ENCODE data around the gene EFCAB6. TPM values are rescaled to one million over a fixed set of nuclear protein-coding genes. Genes with fewer than 3 reads are reported as not detected.

Gene EFCAB6
- total and polyA plus RNA-seq, 2 of the 4 experiments (the other 2 are of a cell fraction): 0.44 to 1.1 TPM

DNA sequence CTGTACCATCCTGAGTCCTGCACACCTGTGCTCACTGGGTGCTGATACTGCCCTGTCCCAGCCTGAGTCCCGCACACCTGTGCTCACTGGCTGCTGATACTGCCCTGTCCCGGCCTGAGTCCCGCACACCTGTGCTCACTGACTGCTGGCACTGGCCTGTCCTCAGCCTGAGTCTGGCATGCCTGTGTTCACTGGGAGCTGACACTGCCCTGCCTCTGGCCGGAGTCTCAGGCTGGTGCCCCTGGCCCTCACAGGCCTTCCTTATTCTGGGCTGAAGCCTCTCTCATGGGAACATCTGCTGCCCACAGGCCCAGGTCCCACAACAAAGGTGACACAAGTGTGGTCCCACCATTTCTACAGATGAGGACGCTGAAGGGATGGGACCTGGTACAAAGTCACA is 285.2 kb downstream of the EFCAB6 start:
- Histone ChIP-seq H3K14ac (replicated peaks; ENCODE audit: low read depth, low read length) (no peak overlapping the region), H3K9ac (ENCODE audit: low read depth, low read length) (no peak overlapping the region), H2AFZ (replicated peaks; ENCODE audit: low read length, poor library complexity) (no peak overlapping the region), H3K4ac (ENCODE audit: low read depth, low read length) (no peak overlapping the region), H3K9me1 (ENCODE audit: insufficient read depth, low read length) (no peaks in the 10 kb centered on the region), H3K56ac (ENCODE audit: extremely low read depth, insufficient read depth, low read length) (no peak overlapping the region), H3K4me2 (ENCODE audit: low read depth, low read length) (no peak overlapping the region), H3K27ac (ENCODE audit: insufficient read depth, low read length) (no peak overlapping the region), H4K20me1 (ENCODE audit: insufficient read depth, low read length) (no peaks in the 10 kb centered on the region), H2BK5ac (ENCODE audit: low read depth, low read length, poor library complexity, severe bottlenecking) (no peak overlapping the region), H2BK120ac (ENCODE audit: low read depth, low read length) (no peak overlapping the region), H3K79me1 (ENCODE audit: low read depth in 1 of 2, low read length in 2 of 2) (no peaks in the 10 kb centered on the region), H3K9me3 (ENCODE audit: control insufficient read depth, insufficient read depth, low read length) (no peaks in the 10 kb centered on the region), H4K8ac (ENCODE audit: low read depth in 2 of 2, low read length in 2 of 2) (no peak overlapping the region), H2BK20ac (ENCODE audit: low read depth, low read length) (no peak overlapping the region), H4K5ac (ENCODE audit: low read depth, low read length) (no peak overlapping the region), H3K18ac (ENCODE audit: low read depth, low read length) (no peak overlapping the region), H4K91ac (ENCODE audit: insufficient read depth, low read depth, low read length) (no peak overlapping the region), H3K27me3 (ENCODE audit: control insufficient read depth, insufficient read depth, low read length) (no peaks in the 10 kb centered on the region), H3K23ac (ENCODE audit: low read depth, low read length) (no peak overlapping the region), H3K4me1 (ENCODE audit: control insufficient read depth, insufficient read depth, low read length) (no peaks in the 10 kb centered on the region), H2AK5ac (ENCODE audit: low read depth, low read length) (no peak overlapping the region), H2AK9ac (replicated peaks; ENCODE audit: low read depth, low read length, poor library complexity) (no peak overlapping the region), H2BK15ac (ENCODE audit: low read depth, low read length) (no peak overlapping the region), H3K4me3 (ENCODE audit: insufficient read depth, low read depth, low read length) (no peak overlapping the region), H3K36me3 (ENCODE audit: control insufficient read depth, insufficient read depth, low read length) (no peaks in the 10 kb centered on the region)
- DNase-seq (no peak), ATAC-seq (ENCODE audit: low read depth) (no peak)
- intact Hi-C loops (cut with micrococcal nuclease): no loop called here
- CTCF ChIA-PET: no interaction called here
- no TSS peak for BruUV-seq (replicated peaks)
- WGBS, 2 experiments (ENCODE audit: extremely low coverage in 2 of 2, insufficient read length in 1 of 2): 82% methylated on average over 3 of the region's 5 CpGs; no CpG with 5 or more reads in 1 of the 2 experiments
- POLR2A ChIA-PET (ENCODE audit: unreplicated experiment): no interaction called here
- in situ Hi-C loops (cut with MboI; ENCODE audit: low sequenced_read_pairs): no loop called here
- TF ChIP-seq, protein P1, sequence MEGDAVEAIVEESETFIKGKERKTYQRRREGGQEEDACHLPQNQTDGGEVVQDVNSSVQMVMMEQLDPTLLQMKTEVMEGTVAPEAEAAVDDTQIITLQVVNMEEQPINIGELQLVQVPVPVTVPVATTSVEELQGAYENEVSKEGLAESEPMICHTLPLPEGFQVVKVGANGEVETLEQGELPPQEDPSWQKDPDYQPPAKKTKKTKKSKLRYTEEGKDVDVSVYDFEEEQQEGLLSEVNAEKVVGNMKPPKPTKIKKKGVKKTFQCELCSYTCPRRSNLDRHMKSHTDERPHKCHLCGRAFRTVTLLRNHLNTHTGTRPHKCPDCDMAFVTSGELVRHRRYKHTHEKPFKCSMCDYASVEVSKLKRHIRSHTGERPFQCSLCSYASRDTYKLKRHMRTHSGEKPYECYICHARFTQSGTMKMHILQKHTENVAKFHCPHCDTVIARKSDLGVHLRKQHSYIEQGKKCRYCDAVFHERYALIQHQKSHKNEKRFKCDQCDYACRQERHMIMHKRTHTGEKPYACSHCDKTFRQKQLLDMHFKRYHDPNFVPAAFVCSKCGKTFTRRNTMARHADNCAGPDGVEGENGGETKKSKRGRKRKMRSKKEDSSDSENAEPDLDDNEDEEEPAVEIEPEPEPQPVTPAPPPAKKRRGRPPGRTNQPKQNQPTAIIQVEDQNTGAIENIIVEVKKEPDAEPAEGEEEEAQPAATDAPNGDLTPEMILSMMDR (conservative IDR thresholded peaks at IDR 0.05; ENCODE audit: low read depth, low read length): no peak
- TF ChIP-seq SMC3 (IDR thresholded peaks at IDR 0.05; ENCODE audit: low read depth, low read length): no peak
- no peak for TF ChIP-seq RFX5 (IDR thresholded peaks at IDR 0.05; ENCODE audit: low read depth, low read length)
- no peak for TF ChIP-seq FOS (IDR thresholded peaks at IDR 0.05; ENCODE audit: low read depth, low read length)
- no peak for TF ChIP-seq MXI1 (IDR thresholded peaks at IDR 0.05; ENCODE audit: borderline replicate concordance, low read depth, low read length)
- no peak for TF ChIP-seq MAZ (IDR thresholded peaks at IDR 0.05; ENCODE audit: borderline replicate concordance, low read depth, low read length)
- no peak for TF ChIP-seq CHD1 (IDR thresholded peaks at IDR 0.05; ENCODE audit: low read depth, low read length)
- TF ChIP-seq RAD21 (IDR thresholded peaks at IDR 0.05; ENCODE audit: low read length): no peak
- no peak for TF ChIP-seq POLR2A (IDR thresholded peaks at IDR 0.05; ENCODE audit: low read depth, low read length)
- TF ChIP-seq, protein P2, sequence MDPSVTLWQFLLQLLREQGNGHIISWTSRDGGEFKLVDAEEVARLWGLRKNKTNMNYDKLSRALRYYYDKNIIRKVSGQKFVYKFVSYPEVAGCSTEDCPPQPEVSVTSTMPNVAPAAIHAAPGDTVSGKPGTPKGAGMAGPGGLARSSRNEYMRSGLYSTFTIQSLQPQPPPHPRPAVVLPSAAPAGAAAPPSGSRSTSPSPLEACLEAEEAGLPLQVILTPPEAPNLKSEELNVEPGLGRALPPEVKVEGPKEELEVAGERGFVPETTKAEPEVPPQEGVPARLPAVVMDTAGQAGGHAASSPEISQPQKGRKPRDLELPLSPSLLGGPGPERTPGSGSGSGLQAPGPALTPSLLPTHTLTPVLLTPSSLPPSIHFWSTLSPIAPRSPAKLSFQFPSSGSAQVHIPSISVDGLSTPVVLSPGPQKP (IDR thresholded peaks at IDR 0.05; ENCODE audit: borderline replicate concordance, low read depth, low read length): no peak
- TF ChIP-seq RCOR1 (IDR thresholded peaks at IDR 0.05; ENCODE audit: insufficient replicate concordance, low read length): no peak
- no peak for TF ChIP-seq BHLHE40 (IDR thresholded peaks at IDR 0.05; ENCODE audit: low read depth, low read length)
- TF ChIP-seq NFE2L2 (IDR thresholded peaks at IDR 0.05; ENCODE audit: low read depth, low read length): no peak
- TF ChIP-seq CEBPB (IDR thresholded peaks at IDR 0.05; ENCODE audit: low read depth, low read length): no peak
- TF ChIP-seq, protein P3, sequence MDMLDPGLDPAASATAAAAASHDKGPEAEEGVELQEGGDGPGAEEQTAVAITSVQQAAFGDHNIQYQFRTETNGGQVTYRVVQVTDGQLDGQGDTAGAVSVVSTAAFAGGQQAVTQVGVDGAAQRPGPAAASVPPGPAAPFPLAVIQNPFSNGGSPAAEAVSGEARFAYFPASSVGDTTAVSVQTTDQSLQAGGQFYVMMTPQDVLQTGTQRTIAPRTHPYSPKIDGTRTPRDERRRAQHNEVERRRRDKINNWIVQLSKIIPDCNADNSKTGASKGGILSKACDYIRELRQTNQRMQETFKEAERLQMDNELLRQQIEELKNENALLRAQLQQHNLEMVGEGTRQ (IDR thresholded peaks at IDR 0.05; ENCODE audit: low read depth, low read length): no peak
- TF ChIP-seq MAFK (IDR thresholded peaks at IDR 0.05; ENCODE audit: low read depth, low read length): no peak
- dilution Hi-C loops (cut with HindIII; ENCODE audit: low sequenced_read_pairs, unreplicated experiment): no loop called here
